ENCODE results near the gene THSD7B.
"Not testable (repeated sequence)": the region's sequence is repeated elsewhere in the genome, so short reads cannot be mapped to it uniquely, and the experiment has no call there.

Gene THSD7B

GRCh38 chr2:137048455-137048854 is 283.1 kb downstream of the THSD7B start:
- DNase-seq = no peak

GRCh38 chr2:137049518-137049917 is 284.2 kb downstream of the THSD7B start:
- no peak for DNase-seq

- DNase-seq = no peak
Measured at GRCh38 chr2:137050949-137051348, 285.6 kb downstream of the THSD7B start.

- DNase-seq = no peak
Measured at GRCh38 chr2:137051778-137052398, 286.5 kb downstream of the THSD7B start.

GRCh38 chr2:137056704-137057103 is 291.4 kb downstream of the THSD7B start:
- DNase-seq = no peak

- not testable (repeated sequence) for DNase-seq
Measured at GRCh38 chr2:137076111-137076765, 310.9 kb downstream of the THSD7B start.

GRCh38 chr2:137091704-137092103 is 326.4 kb downstream of the THSD7B start:
- no peak for DNase-seq

GRCh38 chr2:137093116-137093515 is 327.8 kb downstream of the THSD7B start:
- DNase-seq = no peak

GRCh38 chr2:137096187-137096586 is 330.8 kb downstream of the THSD7B start:
- DNase-seq = no peak

- DNase-seq = no peak
Measured at GRCh38 chr2:137096693-137097092, 331.3 kb downstream of the THSD7B start.

- not testable (repeated sequence) for DNase-seq
Measured at GRCh38 chr2:137101814-137102213, 336.5 kb downstream of the THSD7B start.

GRCh38 chr2:137107904-137108303 is 342.6 kb downstream of the THSD7B start:
- no peak for DNase-seq

- DNase-seq = no peak
Measured at GRCh38 chr2:137111896-137112295, 346.6 kb downstream of the THSD7B start.

GRCh38 chr2:137115081-137115794 is 349.9 kb downstream of the THSD7B start:
- no peak for DNase-seq

GRCh38 chr2:137115795-137116089 is 350.4 kb downstream of the THSD7B start:
- DNase-seq = no peak

GRCh38 chr2:137117385-137117784 is 352.0 kb downstream of the THSD7B start:
- DNase-seq = no peak

- no peak for DNase-seq
Measured at GRCh38 chr2:137118140-137118539, 352.8 kb downstream of the THSD7B start.

GRCh38 chr2:137123226-137123625 is 357.9 kb downstream of the THSD7B start:
- DNase-seq = no peak

- no peak for DNase-seq
Measured at GRCh38 chr2:137133225-137133624, 367.9 kb downstream of the THSD7B start.

GRCh38 chr2:137138263-137138662 is 372.9 kb downstream of the THSD7B start:
- no peak for DNase-seq

- DNase-seq = no peak
Measured at GRCh38 chr2:137151731-137152130, 386.4 kb downstream of the THSD7B start.

GRCh38 chr2:137154946-137155345 is 389.6 kb downstream of the THSD7B start:
- DNase-seq = no peak

- no peak for DNase-seq
Measured at GRCh38 chr2:137155356-137156104, 390.2 kb downstream of the THSD7B start.

Measured in DMS 273 treated with DMSO at 0.1 percent for 48 hours (cell line).